Panc1 (cell line): Measurements from ENCODE around the gene KLC1. TPM values are rescaled to one million over a fixed set of nuclear protein-coding genes. Genes with fewer than 3 reads are reported as not detected.

Experiments
- ATAC-seq: fragments of 200-7000 bp; cut with Tn5 transposase; 2 replicates; pipeline ENCODE4 v1.9.1; 2020; ENCODE audit warnings: mild to moderate bottlenecking, moderate library complexity
- BruUV-seq: library from RNA; stranded (reverse); fragments of 400-500 nt; replicated peaks from 2 replicates; lab custom pipeline; 2021; lab: Mats Ljungman, UMichigan
- CTCF ChIA-PET: fragments of 300-600 bp; sonication (Branson Sonifier 250); formaldehyde crosslinking; loops from one replicate; lab custom pipeline; 2022; ENCODE audit warnings: antibody characterized with exemption; lab: Charles Lee
- POLR2A ChIA-PET: fragments of 300-600 bp; sonication (Branson Sonifier 250); formaldehyde crosslinking; loops from one replicate; lab custom pipeline; 2022; ENCODE audit warnings: antibody characterized with exemption; lab: Charles Lee
- DNase-seq: peaks from one replicate; pipeline ENCODE4 v3.0.0-alpha.2; 2010; ENCODE audit warnings: low read depth, low spot score
- H3K27ac ChIP-seq: 2 replicates; pipeline ENCODE4 v1.5.1; 2011; ENCODE audit warnings: mild to moderate bottlenecking, low read length, inconsistent platforms
- H3K27me3 ChIP-seq: fragments of 200-500 bp; sonication (Bioruptor generic); 2 replicates; pipeline ENCODE4 v1.6.0; 2014; ENCODE audit warnings: low read length, inconsistent platforms; ENCODE audit not compliant: control insufficient read depth, insufficient read depth
- H3K36me3 ChIP-seq: fragments of 200-500 bp; sonication (Bioruptor generic); 2 replicates; pipeline ENCODE4 v1.5.1; 2014; ENCODE audit warnings: inconsistent platforms, mild to moderate bottlenecking, low read length, moderate library complexity; ENCODE audit not compliant: control insufficient read depth, insufficient read depth
- H3K4me1 ChIP-seq: 2 replicates; pipeline ENCODE4 v1.5.1; 2011; ENCODE audit warnings: inconsistent platforms, mild to moderate bottlenecking, low read length, moderate library complexity; ENCODE audit not compliant: control insufficient read depth, insufficient read depth
- H3K4me3 ChIP-seq, 2 experiments: 2 replicates each; pipeline ENCODE4 v1.5.1; 2011 to 2012; ENCODE audit warnings: low read depth in 2 of 2, low read length in 2 of 2, mild to moderate bottlenecking in 2 of 2, inconsistent platforms in 1 of 2, moderate library complexity in 1 of 2
- H3K9me3 ChIP-seq: fragments of 200-500 bp; sonication (Bioruptor generic); 2 replicates; pipeline ENCODE4 v1.5.1; 2014; ENCODE audit warnings: low read depth, mild to moderate bottlenecking, inconsistent platforms, low read length, moderate library complexity; ENCODE audit not compliant: control insufficient read depth, insufficient read depth
- CTCF ChIP-seq: fragments of 450-650 bp; IDR thresholded peaks from 2 replicates; pipeline ENCODE4 v1.5.1; 2017; ENCODE audit warnings: mild to moderate bottlenecking
- POLR2AphosphoS5 ChIP-seq: IDR thresholded peaks from 2 replicates; pipeline ENCODE4 v1.6.1; 2012; ENCODE audit warnings: mild to moderate bottlenecking, low read depth, low read length, moderate library complexity
- SIN3A ChIP-seq: IDR thresholded peaks from 2 replicates; pipeline ENCODE4 v1.6.1; 2012; ENCODE audit warnings: low read depth, mild to moderate bottlenecking, low read length, moderate library complexity, borderline replicate concordance; ENCODE audit not compliant: insufficient read depth
- TCF7L2 ChIP-seq: IDR thresholded peaks from 2 replicates; pipeline ENCODE4 v1.6.1; 2011; ENCODE audit warnings: mild to moderate bottlenecking, low read depth, low read length, inconsistent platforms
- in situ Hi-C: cut with HindIII; loops from 2 replicates; pipeline ENCODE4 v1.10.0; 2016; ENCODE audit warnings: low sequenced_read_pairs, low pct_unique_long_range_greater_than_20kb
- intact Hi-C: fragments of 100-400 bp; cut with micrococcal nuclease; formaldehyde crosslinking; loops from one replicate; pipeline ENCODE4 v1.10.0; 2022; ENCODE audit not compliant: unreplicated experiment
- total RNA-seq: library from RNA; stranded (reverse); gene quantifications from one replicate; pipeline ENCODE4 v1.2.1, GENCODE V29; 2021; ENCODE audit not compliant: unreplicated experiment
- TF ChIP-seq, protein P1 (sequence below), 2 experiments: IDR thresholded peaks; 2 replicates each; pipeline ENCODE4 v1.6.1; 2011 to 2012; ENCODE audit warnings: low read depth in 2 of 2, control low read depth in 1 of 2, low read length in 1 of 2, mild to moderate bottlenecking in 1 of 2, moderate library complexity in 1 of 2; ENCODE audit not compliant: insufficient read depth in 1 of 2

Gene KLC1
- total RNA-seq, 1 experiment from 2014 or later: 98.0 TPM

- no peaks in the 10 kb centered on the region for H3K27me3 ChIP-seq
- in situ Hi-C loops (no loop called here), intact Hi-C loops (no loop called here)
- H3K27ac ChIP-seq: no peak overlapping the region
- ChIA-PET POLR2A (no interaction called here), CTCF (interaction anchor here (1.0 kb wide), 2 partner anchors 165 to 359 kb away, joined by 3 read pairs; no protein-coding TSS in a partner anchor)
- ATAC-seq: no peak
- no TSS peak for BruUV-seq
- no peaks in the 10 kb centered on the region for H3K9me3 ChIP-seq
- H3K4me1 ChIP-seq: no peaks in the 10 kb centered on the region
- DNase-seq: no peak
- no peak overlapping the region for H3K4me3 ChIP-seq
- TF ChIP-seq TCF7L2 (no peak), CTCF (no peak), SIN3A (no peak), POLR2AphosphoS5 (no peak)
- TF ChIP-seq, protein P1, sequence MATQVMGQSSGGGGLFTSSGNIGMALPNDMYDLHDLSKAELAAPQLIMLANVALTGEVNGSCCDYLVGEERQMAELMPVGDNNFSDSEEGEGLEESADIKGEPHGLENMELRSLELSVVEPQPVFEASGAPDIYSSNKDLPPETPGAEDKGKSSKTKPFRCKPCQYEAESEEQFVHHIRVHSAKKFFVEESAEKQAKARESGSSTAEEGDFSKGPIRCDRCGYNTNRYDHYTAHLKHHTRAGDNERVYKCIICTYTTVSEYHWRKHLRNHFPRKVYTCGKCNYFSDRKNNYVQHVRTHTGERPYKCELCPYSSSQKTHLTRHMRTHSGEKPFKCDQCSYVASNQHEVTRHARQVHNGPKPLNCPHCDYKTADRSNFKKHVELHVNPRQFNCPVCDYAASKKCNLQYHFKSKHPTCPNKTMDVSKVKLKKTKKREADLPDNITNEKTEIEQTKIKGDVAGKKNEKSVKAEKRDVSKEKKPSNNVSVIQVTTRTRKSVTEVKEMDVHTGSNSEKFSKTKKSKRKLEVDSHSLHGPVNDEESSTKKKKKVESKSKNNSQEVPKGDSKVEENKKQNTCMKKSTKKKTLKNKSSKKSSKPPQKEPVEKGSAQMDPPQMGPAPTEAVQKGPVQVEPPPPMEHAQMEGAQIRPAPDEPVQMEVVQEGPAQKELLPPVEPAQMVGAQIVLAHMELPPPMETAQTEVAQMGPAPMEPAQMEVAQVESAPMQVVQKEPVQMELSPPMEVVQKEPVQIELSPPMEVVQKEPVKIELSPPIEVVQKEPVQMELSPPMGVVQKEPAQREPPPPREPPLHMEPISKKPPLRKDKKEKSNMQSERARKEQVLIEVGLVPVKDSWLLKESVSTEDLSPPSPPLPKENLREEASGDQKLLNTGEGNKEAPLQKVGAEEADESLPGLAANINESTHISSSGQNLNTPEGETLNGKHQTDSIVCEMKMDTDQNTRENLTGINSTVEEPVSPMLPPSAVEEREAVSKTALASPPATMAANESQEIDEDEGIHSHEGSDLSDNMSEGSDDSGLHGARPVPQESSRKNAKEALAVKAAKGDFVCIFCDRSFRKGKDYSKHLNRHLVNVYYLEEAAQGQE (IDR thresholded peaks at IDR 0.05; ENCODE audit: insufficient read depth in 1 of 2, low read depth in 2 of 2, low read length in 1 of 2): no peak
- no peaks in the 10 kb centered on the region; the same call in 1 of the 2 replicates for H3K36me3 ChIP-seq
Measured at GRCh38 chr14:103735439-103735814, 106.4 kb downstream of the KLC1 start.

- ChIA-PET CTCF (interaction anchor here (1.0 kb wide), 1 partner anchor 165 kb away, joined by 3 read pairs; no protein-coding TSS in a partner anchor), POLR2A (no interaction called here)
- H3K4me3 ChIP-seq: no peak overlapping the region
- no peaks in the 10 kb centered on the region for H3K27me3 ChIP-seq
- no peaks in the 10 kb centered on the region; the same call in 1 of the 2 replicates for H3K36me3 ChIP-seq
- intact Hi-C loops: no loop called here
- BruUV-seq: no TSS peak
- no peaks in the 10 kb centered on the region for H3K4me1 ChIP-seq
- no peak for ATAC-seq
- no peaks in the 10 kb centered on the region for H3K9me3 ChIP-seq
- in situ Hi-C loops: no loop called here
- TF ChIP-seq, protein P1 (IDR thresholded peaks at IDR 0.05; ENCODE audit: insufficient read depth in 1 of 2, low read depth in 2 of 2, low read length in 1 of 2): no peak
- TF ChIP-seq SIN3A (no peak), TCF7L2 (no peak), CTCF (no peak), POLR2AphosphoS5 (no peak)
- no peak for DNase-seq
- H3K27ac ChIP-seq: no peak overlapping the region
Measured at GRCh38 chr14:103735815-103736545, 107.0 kb downstream of the KLC1 start.
